GM10847 (cell line): Measurements from ENCODE around the gene AP2S1.

ENCODE experiments used
- POLR2A ChIP-seq: IDR thresholded peaks from 2 replicates; pipeline ENCODE4 v1.6.1; 2011; ENCODE audit not compliant: insufficient read length; ENCODE audit errors: extremely low read depth

The AP2S1 gene

GRCh38 chr19:46828484-46828883 is 22.2 kb downstream of the AP2S1 start:
- no peak for TF ChIP-seq POLR2A

- no peak for TF ChIP-seq POLR2A
These were observed 25.0 kb downstream of the AP2S1 start for GRCh38 chr19:46825731-46826055.

- no peak for TF ChIP-seq POLR2A
These were observed 25.5 kb downstream of the AP2S1 start for GRCh38 chr19:46824890-46825730.

GRCh38 chr19:46823049-46823448 is 27.6 kb downstream of the AP2S1 start:
- TF ChIP-seq POLR2A: no peak

GRCh38 chr19:46821512-46822409 is 28.9 kb downstream of the AP2S1 start:
- TF ChIP-seq POLR2A: no peak

- TF ChIP-seq POLR2A: no peak
These were observed 31.8 kb downstream of the AP2S1 start for GRCh38 chr19:46818812-46819211.

- TF ChIP-seq POLR2A: no peak
These were observed 34.6 kb downstream of the AP2S1 start for GRCh38 chr19:46815833-46816627.

GRCh38 chr19:46813839-46814358 is 36.7 kb downstream of the AP2S1 start:
- TF ChIP-seq POLR2A: no peak

GRCh38 chr19:46812977-46813838 is 37.4 kb downstream of the AP2S1 start:
- no peak for TF ChIP-seq POLR2A

- TF ChIP-seq POLR2A: no peak
These were observed 40.9 kb downstream of the AP2S1 start for GRCh38 chr19:46809534-46810272.

GRCh38 chr19:46806656-46807055 is 44.0 kb downstream of the AP2S1 start:
- TF ChIP-seq POLR2A: no peak

GRCh38 chr19:46803555-46803954 is 47.1 kb downstream of the AP2S1 start:
- no peak for TF ChIP-seq POLR2A

- TF ChIP-seq POLR2A: no peak
These were observed 48.5 kb downstream of the AP2S1 start for GRCh38 chr19:46802152-46802551.

- TF ChIP-seq POLR2A: no peak
These were observed 51.9 kb downstream of the AP2S1 start for GRCh38 chr19:46798713-46799112.

- no peak for TF ChIP-seq POLR2A
These were observed 52.8 kb downstream of the AP2S1 start for GRCh38 chr19:46797881-46798280.
